GM21381 (cell line): ENCODE measurements around the gene RGS7.
"Not testable (repeated sequence)": the region's sequence is repeated elsewhere in the genome, so short reads cannot be mapped to it uniquely, and the experiment has no call there.

Experiments used
- ATAC-seq: cut with Tn5 transposase; IDR thresholded peaks from one replicate; pipeline ENCODE4 v1.9.1; 2021; ENCODE audit warnings: mild to moderate bottlenecking, moderate library complexity; ENCODE audit not compliant: unreplicated experiment

Gene RGS7

GRCh38 chr1:240804475-240804874 is 552.5 kb downstream of the RGS7 start:
- ATAC-seq = no peak

GRCh38 chr1:240803151-240803550 is 553.9 kb downstream of the RGS7 start:
- ATAC-seq = no peak

- ATAC-seq = no peak
These were observed 554.7 kb downstream of the RGS7 start for GRCh38 chr1:240802271-240802670.

- ATAC-seq = no peak
These were observed 555.6 kb downstream of the RGS7 start for GRCh38 chr1:240801442-240801841.

GRCh38 chr1:240800291-240800690 is 556.7 kb downstream of the RGS7 start:
- ATAC-seq = no peak

- ATAC-seq = no peak
These were observed 560.0 kb downstream of the RGS7 start for GRCh38 chr1:240797050-240797449.

GRCh38 chr1:240794046-240794843 is 562.8 kb downstream of the RGS7 start:
- peak; percentile 95 for ATAC-seq

GRCh38 chr1:240792915-240793529 is 564.0 kb downstream of the RGS7 start:
- no peak for ATAC-seq

GRCh38 chr1:240790856-240791255 is 566.1 kb downstream of the RGS7 start:
- no peak for ATAC-seq

GRCh38 chr1:240786880-240787279 is 570.1 kb downstream of the RGS7 start:
- no peak for ATAC-seq

GRCh38 chr1:240784776-240785175 is 572.2 kb downstream of the RGS7 start:
- no peak for ATAC-seq

GRCh38 chr1:240783728-240784137 is 573.3 kb downstream of the RGS7 start:
- ATAC-seq = not testable (repeated sequence)

- no peak for ATAC-seq
These were observed 580.8 kb downstream of the RGS7 start for GRCh38 chr1:240776237-240776636.

- ATAC-seq = no peak
These were observed 584.9 kb downstream of the RGS7 start for GRCh38 chr1:240772131-240772530.

GRCh38 chr1:240771450-240771849 is 585.6 kb downstream of the RGS7 start:
- no peak for ATAC-seq

- ATAC-seq = no peak
These were observed 588.0 kb downstream of the RGS7 start for GRCh38 chr1:240768979-240769378.

GRCh38 chr1:240766831-240767230 is 590.2 kb downstream of the RGS7 start:
- no peak for ATAC-seq

- no peak for ATAC-seq
These were observed 591.2 kb downstream of the RGS7 start for GRCh38 chr1:240765732-240766363.

GRCh38 chr1:240763771-240764170 is 593.2 kb downstream of the RGS7 start:
- ATAC-seq = no peak

- not testable (repeated sequence) for ATAC-seq
These were observed 593.9 kb downstream of the RGS7 start for GRCh38 chr1:240763095-240763494.

GRCh38 chr1:240762471-240762987 is 594.5 kb downstream of the RGS7 start:
- not testable (repeated sequence) for ATAC-seq

GRCh38 chr1:240758777-240759176 is 598.2 kb downstream of the RGS7 start:
- ATAC-seq = not testable (repeated sequence)
